Neural cell (in vitro differentiated cells): ENCODE measurements around the gene SOX12.

ENCODE experiments used
- EP300 ChIP-seq: fragments of 450-650 bp; conservative IDR thresholded peaks from 2 replicates; pipeline ENCODE4 v1.6.1; 2014; ENCODE audit warnings: antibody characterized with exemption, mild to moderate bottlenecking, moderate library complexity; ENCODE audit not compliant: poor library complexity, severe bottlenecking
- EZH2 ChIP-seq: fragments of 200-600, 300-800 bp; shearing (Covaris generic), sonication (generic); IDR thresholded peaks from 2 replicates; pipeline ENCODE4 v1.6.1; 2014; ENCODE audit warnings: antibody characterized with exemption, low read length, borderline replicate concordance, mild to moderate bottlenecking; ENCODE audit not compliant: insufficient read depth, poor library complexity, severe bottlenecking
- MXI1 ChIP-seq: fragments of 450-650 bp; conservative IDR thresholded peaks from 2 replicates; pipeline ENCODE4 v1.6.1; 2014; ENCODE audit warnings: antibody characterized with exemption, mild to moderate bottlenecking; ENCODE audit not compliant: poor library complexity, severe bottlenecking
- POLR2AphosphoS5 ChIP-seq: IDR thresholded peaks from 2 replicates; pipeline ENCODE4 v1.6.1; 2012
- RAD21 ChIP-seq: fragments of 450-650 bp; conservative IDR thresholded peaks from 2 replicates; pipeline ENCODE4 v1.6.1; 2014; ENCODE audit warnings: antibody characterized with exemption, mild to moderate bottlenecking, moderate library complexity
- SMC3 ChIP-seq: fragments of 450-650 bp; conservative IDR thresholded peaks from 2 replicates; pipeline ENCODE4 v1.6.1; 2014; ENCODE audit warnings: antibody characterized with exemption, mild to moderate bottlenecking, moderate library complexity; ENCODE audit not compliant: poor library complexity
- TAF1 ChIP-seq: IDR thresholded peaks from 2 replicates; pipeline ENCODE4 v1.6.1; 2012; ENCODE audit warnings: low read depth
- TF ChIP-seq, protein P1 (sequence below): fragments of 450-650 bp; IDR thresholded peaks from 2 replicates; pipeline ENCODE4 v1.5.1; 2014; ENCODE audit warnings: antibody characterized with exemption, mild to moderate bottlenecking, moderate library complexity; ENCODE audit not compliant: poor library complexity, severe bottlenecking
- TF ChIP-seq, protein P2 (sequence below): IDR thresholded peaks from 2 replicates; pipeline ENCODE4 v1.6.1; 2012; ENCODE audit warnings: borderline replicate concordance

DNA sequence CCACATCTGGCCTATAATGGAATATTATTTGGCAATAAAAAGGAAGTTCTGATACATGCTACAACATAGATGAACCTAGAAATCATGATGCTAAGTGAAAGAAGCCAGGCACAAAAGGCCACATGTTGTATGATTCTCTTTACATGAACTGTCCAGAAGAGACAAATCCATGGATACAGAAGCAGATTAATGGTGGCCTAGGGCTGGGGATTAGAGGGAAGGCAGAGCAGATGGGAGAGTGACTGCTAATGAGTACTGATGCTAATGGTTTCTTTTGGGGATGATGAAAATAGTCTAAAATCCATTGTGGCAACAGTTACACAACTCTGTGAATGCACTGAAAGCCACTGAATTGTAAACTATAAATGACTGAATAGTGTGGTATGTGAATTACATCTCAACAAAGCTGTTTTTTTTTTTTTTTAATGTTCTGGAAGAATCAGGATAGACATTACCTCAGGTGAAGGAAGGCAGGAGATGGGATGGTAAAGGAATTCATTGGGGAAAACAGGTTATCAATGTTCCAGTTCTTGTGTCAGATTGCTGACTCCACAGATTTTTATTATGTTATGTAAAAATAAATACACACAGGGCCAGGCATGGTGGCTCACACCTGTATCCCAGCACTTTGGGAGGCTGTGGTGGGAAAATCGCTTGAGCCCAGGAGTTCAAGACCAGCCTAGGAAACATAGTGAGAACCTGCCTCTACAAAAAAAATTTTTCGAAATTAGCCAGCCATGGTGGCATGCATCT, 8.9 kb upstream of the SOX12 start:
- TF ChIP-seq, protein P1, sequence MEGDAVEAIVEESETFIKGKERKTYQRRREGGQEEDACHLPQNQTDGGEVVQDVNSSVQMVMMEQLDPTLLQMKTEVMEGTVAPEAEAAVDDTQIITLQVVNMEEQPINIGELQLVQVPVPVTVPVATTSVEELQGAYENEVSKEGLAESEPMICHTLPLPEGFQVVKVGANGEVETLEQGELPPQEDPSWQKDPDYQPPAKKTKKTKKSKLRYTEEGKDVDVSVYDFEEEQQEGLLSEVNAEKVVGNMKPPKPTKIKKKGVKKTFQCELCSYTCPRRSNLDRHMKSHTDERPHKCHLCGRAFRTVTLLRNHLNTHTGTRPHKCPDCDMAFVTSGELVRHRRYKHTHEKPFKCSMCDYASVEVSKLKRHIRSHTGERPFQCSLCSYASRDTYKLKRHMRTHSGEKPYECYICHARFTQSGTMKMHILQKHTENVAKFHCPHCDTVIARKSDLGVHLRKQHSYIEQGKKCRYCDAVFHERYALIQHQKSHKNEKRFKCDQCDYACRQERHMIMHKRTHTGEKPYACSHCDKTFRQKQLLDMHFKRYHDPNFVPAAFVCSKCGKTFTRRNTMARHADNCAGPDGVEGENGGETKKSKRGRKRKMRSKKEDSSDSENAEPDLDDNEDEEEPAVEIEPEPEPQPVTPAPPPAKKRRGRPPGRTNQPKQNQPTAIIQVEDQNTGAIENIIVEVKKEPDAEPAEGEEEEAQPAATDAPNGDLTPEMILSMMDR: no peak
- no peak for TF ChIP-seq EP300
- TF ChIP-seq, protein P2, sequence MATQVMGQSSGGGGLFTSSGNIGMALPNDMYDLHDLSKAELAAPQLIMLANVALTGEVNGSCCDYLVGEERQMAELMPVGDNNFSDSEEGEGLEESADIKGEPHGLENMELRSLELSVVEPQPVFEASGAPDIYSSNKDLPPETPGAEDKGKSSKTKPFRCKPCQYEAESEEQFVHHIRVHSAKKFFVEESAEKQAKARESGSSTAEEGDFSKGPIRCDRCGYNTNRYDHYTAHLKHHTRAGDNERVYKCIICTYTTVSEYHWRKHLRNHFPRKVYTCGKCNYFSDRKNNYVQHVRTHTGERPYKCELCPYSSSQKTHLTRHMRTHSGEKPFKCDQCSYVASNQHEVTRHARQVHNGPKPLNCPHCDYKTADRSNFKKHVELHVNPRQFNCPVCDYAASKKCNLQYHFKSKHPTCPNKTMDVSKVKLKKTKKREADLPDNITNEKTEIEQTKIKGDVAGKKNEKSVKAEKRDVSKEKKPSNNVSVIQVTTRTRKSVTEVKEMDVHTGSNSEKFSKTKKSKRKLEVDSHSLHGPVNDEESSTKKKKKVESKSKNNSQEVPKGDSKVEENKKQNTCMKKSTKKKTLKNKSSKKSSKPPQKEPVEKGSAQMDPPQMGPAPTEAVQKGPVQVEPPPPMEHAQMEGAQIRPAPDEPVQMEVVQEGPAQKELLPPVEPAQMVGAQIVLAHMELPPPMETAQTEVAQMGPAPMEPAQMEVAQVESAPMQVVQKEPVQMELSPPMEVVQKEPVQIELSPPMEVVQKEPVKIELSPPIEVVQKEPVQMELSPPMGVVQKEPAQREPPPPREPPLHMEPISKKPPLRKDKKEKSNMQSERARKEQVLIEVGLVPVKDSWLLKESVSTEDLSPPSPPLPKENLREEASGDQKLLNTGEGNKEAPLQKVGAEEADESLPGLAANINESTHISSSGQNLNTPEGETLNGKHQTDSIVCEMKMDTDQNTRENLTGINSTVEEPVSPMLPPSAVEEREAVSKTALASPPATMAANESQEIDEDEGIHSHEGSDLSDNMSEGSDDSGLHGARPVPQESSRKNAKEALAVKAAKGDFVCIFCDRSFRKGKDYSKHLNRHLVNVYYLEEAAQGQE: no peak
- no peak for TF ChIP-seq EZH2
- TF ChIP-seq POLR2AphosphoS5: no peak
- TF ChIP-seq RAD21: no peak
- TF ChIP-seq TAF1: no peak
- no peak for TF ChIP-seq MXI1
- TF ChIP-seq SMC3: no peak
